ENCODE measurements around the gene KDR. TPM values are rescaled to one million over a fixed set of nuclear protein-coding genes. Genes with fewer than 3 reads are reported as not detected.
A peak's percentile ranks its signal among the peaks of the same experiment; 100 is the strongest.

Gene KDR
- total RNA-seq, 1 donor from 2014 or later = 23.4 TPM

DNA sequence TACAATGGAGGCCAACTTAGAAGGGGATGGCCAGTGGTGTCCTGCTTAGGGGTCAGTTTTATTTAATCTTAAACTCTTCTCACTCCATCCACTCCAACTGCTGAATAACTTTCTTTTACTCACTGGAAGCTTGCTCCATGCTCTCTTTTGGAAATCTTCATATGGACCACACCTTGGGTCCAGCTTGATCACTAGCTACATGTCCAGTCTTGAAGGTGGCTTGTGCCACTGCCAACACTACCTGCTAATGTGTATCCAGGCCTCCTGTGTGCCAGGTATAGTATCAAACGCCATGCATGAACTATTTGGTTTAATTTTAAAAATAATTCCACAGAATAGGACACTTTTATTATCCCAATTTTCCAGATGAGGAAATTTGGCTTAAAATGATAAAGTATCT lies 37.0 kb upstream of the KDR start:
- Histone ChIP-seq H3K27me3 (ENCODE audit: low read depth) (peaks cover 14% of the 10 kb centered on the region), H3K9me3 (replicated peaks) (peaks cover 4% of the 10 kb centered on the region), H3K36me3 (no peaks in the 10 kb centered on the region), H3K4me3 (no peak overlapping the region), H3K4me1 (peaks cover 6% of the 10 kb centered on the region), H3K27ac (replicated peaks) (no peak overlapping the region)
- intact Hi-C loops (cut with micrococcal nuclease) = no loop called here
- TF ChIP-seq, protein P1, sequence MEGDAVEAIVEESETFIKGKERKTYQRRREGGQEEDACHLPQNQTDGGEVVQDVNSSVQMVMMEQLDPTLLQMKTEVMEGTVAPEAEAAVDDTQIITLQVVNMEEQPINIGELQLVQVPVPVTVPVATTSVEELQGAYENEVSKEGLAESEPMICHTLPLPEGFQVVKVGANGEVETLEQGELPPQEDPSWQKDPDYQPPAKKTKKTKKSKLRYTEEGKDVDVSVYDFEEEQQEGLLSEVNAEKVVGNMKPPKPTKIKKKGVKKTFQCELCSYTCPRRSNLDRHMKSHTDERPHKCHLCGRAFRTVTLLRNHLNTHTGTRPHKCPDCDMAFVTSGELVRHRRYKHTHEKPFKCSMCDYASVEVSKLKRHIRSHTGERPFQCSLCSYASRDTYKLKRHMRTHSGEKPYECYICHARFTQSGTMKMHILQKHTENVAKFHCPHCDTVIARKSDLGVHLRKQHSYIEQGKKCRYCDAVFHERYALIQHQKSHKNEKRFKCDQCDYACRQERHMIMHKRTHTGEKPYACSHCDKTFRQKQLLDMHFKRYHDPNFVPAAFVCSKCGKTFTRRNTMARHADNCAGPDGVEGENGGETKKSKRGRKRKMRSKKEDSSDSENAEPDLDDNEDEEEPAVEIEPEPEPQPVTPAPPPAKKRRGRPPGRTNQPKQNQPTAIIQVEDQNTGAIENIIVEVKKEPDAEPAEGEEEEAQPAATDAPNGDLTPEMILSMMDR (IDR thresholded peaks at IDR 0.05; ENCODE audit: borderline replicate concordance) = no peak
- DNase-seq = no peak

DNA sequence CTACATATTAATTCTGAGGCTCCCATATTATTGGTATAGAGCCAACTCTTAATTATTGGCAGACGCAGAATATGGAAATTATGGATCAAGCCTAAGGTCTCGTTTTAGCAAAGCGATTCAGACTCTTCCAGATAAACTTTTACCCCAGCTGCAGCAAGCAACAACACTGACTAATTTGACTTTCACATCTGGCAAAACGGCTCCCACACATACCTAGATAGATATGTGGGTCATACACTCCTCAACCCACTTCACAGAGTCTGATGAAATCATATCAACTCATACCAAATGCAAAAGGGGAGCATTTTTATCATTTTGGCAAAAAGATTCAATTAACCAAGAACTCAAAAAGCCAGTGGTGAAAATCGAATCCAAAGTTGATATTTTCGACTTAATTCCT lies 36.3 kb upstream of the KDR start:
- TF ChIP-seq, protein P1 (IDR thresholded peaks at IDR 0.05; ENCODE audit: borderline replicate concordance) = no peak
- DNase-seq = no peak
- peaks cover 4% of the 10 kb centered on the region for H3K9me3 ChIP-seq (replicated peaks)

DNA sequence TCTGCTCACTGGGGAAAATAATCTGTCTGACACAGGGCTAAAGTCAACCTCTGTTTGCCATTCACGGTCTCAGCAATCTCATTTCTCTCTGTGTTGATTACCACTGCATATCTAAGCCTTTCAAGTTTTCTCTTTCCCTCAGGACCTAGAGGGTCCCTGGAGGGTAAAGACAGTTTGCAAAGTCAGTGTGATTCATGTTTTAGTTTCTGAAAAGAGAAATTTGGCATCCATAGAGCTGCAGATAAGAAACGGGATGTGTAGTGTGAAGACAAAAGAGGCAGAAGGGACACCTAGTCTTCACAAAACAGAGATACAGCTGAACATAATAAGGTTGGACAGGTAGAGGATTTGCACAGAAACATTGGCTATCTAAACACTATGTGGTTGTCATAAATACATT lies 34.5 kb upstream of the KDR start:
- Histone ChIP-seq H3K4me1 (peaks cover 6% of the 10 kb centered on the region), H3K36me3 (no peaks in the 10 kb centered on the region), H3K27ac (replicated peaks) (no peak overlapping the region), H3K9me3 (replicated peaks) (peaks cover 4% of the 10 kb centered on the region), H3K27me3 (ENCODE audit: low read depth) (peaks cover 39% of the 10 kb centered on the region), H3K4me3 (no peak overlapping the region)
- TF ChIP-seq, protein P1 (IDR thresholded peaks at IDR 0.05; ENCODE audit: borderline replicate concordance) = no peak
- intact Hi-C loops (cut with micrococcal nuclease) = no loop called here
- DNase-seq = no peak

More for the DNA sequence above, 36.3 kb upstream of the KDR start:
- H3K4me1 ChIP-seq = peaks cover 6% of the 10 kb centered on the region
- H3K27ac ChIP-seq (replicated peaks) = no peak overlapping the region
- H3K27me3 ChIP-seq (ENCODE audit: low read depth) = peaks cover 21% of the 10 kb centered on the region
- no peak overlapping the region for H3K4me3 ChIP-seq
- no peaks in the 10 kb centered on the region for H3K36me3 ChIP-seq
- intact Hi-C loops (cut with micrococcal nuclease) = no loop called here

GRCh38 chr4:55158957-55159356 lies 33.6 kb upstream of the KDR start:
- Histone ChIP-seq H3K4me1 (peaks cover 6% of the 10 kb centered on the region), H3K27me3 (ENCODE audit: low read depth) (peaks cover 40% of the 10 kb centered on the region), H3K4me3 (no peak overlapping the region), H3K27ac (replicated peaks) (no peak overlapping the region), H3K36me3 (no peaks in the 10 kb centered on the region), H3K9me3 (replicated peaks) (no peaks in the 10 kb centered on the region)
- TF ChIP-seq, protein P1 (IDR thresholded peaks at IDR 0.05; ENCODE audit: borderline replicate concordance) = no peak
- DNase-seq = no peak
- intact Hi-C loops (cut with micrococcal nuclease) = no loop called here

GRCh38 chr4:55157559-55158277 lies 32.3 kb upstream of the KDR start:
- TF ChIP-seq, protein P1 (IDR thresholded peaks at IDR 0.05; ENCODE audit: borderline replicate concordance) = no peak
- intact Hi-C loops (cut with micrococcal nuclease) = no loop called here
- peaks cover 6% of the 10 kb centered on the region for H3K4me1 ChIP-seq
- no peak overlapping the region for H3K27ac ChIP-seq (replicated peaks)
- H3K27me3 ChIP-seq (ENCODE audit: low read depth) = peaks cover 40% of the 10 kb centered on the region
- peaks cover 8% of the 10 kb centered on the region for H3K9me3 ChIP-seq (replicated peaks)
- no peak for DNase-seq
- peak overlapping the region; percentile 50 for H3K4me3 ChIP-seq
- H3K36me3 ChIP-seq = no peaks in the 10 kb centered on the region

All from left ventricle myocardium inferior (tissue), 1 donor.